K562 (cell line): ENCODE data around the gene NINJ2. TPM values are rescaled to one million over a fixed set of nuclear protein-coding genes. Genes with fewer than 3 reads are reported as not detected.
A peak's percentile ranks its signal among the peaks of the same experiment; 100 is the strongest.

ENCODE experiments used
- ATAC-seq: fragments of 200-7000 bp; cut with Tn5 transposase; 3 replicates; pipeline ENCODE4 v1.9.1; 2020; ENCODE audit warnings: moderate library complexity
- BruUV-seq: library from RNA; stranded (reverse); fragments of 400-500 nt; replicated peaks from 2 replicates; lab custom pipeline; 2021; lab: Mats Ljungman, UMichigan
- CTCF ChIA-PET: fragments of 300-600 bp; formaldehyde crosslinking; extraction: SDS; loops from one replicate; lab custom pipeline; 2021; ENCODE audit warnings: low intra/inter-chr PET ratio; lab: Yijun Ruan, JAX
- POLR2A ChIA-PET: fragments of 300-600, 350-650 bp; sonication (Branson Sonifier 250); formaldehyde crosslinking; extraction: SDS; loops from one replicate; lab custom pipeline; 2021; ENCODE audit warnings: antibody characterized with exemption, inconsistent platforms; lab: Yijun Ruan, JAX
- DNase-seq, 4 experiments: peaks; one replicate each; pipeline versions ENCODE4 v3.0.0 to v3.0.0-alpha.2; 2011 to 2018; ENCODE audit warnings: low spot score in 3 of 4, mixed read lengths in 3 of 4; ENCODE audit errors: extremely low read depth in 1 of 4
- FAIRE-seq: peaks from 2 replicates; lab custom pipeline; 2011; peaks lifted over from hg19 to GRCh38; lab: Jason Lieb, UNC
- H2AFZ ChIP-seq: 2 replicates; pipeline ENCODE4 v1.6.0; 2011; ENCODE audit warnings: low read depth, low read length, control low read depth, inconsistent platforms
- H3K27ac ChIP-seq: fragments of 200-600 bp; 3 replicates; pipeline ENCODE4 v1.8.0; 2011; ENCODE audit warnings: low read depth, mild to moderate bottlenecking, control low read depth, inconsistent platforms, low read length, moderate library complexity, mixed read lengths; ENCODE audit errors: extremely low read depth
- H3K27me3 ChIP-seq, 2 experiments: fragments of 300-600 bp in 1 of 2; 2 replicates in 1 of 2; 3 replicates in 1 of 2; pipeline versions ENCODE4 v1.6.0 to v1.8.0; 2011; ENCODE audit warnings: inconsistent platforms in 2 of 2, low read length in 2 of 2, mild to moderate bottlenecking in 1 of 2, mixed read lengths in 1 of 2, moderate library complexity in 1 of 2; ENCODE audit not compliant: control insufficient read depth in 2 of 2, insufficient read depth in 2 of 2
- H3K36me3 ChIP-seq: fragments of 300-600 bp; 3 replicates; pipeline ENCODE4 v1.8.0; 2011; ENCODE audit warnings: mild to moderate bottlenecking, low read length, inconsistent platforms; ENCODE audit not compliant: control insufficient read depth, insufficient read depth
- H3K4me1 ChIP-seq, 2 experiments: fragments of 200-600 bp in 1 of 2; replicated peaks in 1 of 2; 2 replicates in 1 of 2; 3 replicates in 1 of 2; pipeline versions ENCODE4 v1.5.1 to v1.8.0; 2011; ENCODE audit warnings: inconsistent platforms in 2 of 2, low read length in 2 of 2, mild to moderate bottlenecking in 1 of 2, mixed read lengths in 1 of 2, moderate library complexity in 1 of 2; ENCODE audit not compliant: control insufficient read depth in 2 of 2, insufficient read depth in 2 of 2
- H3K4me2 ChIP-seq: 2 replicates; pipeline ENCODE4 v1.6.1; 2011; ENCODE audit warnings: low read length, control low read depth, inconsistent platforms, mixed read lengths; ENCODE audit not compliant: insufficient read depth
- H3K4me3 ChIP-seq: fragments of 200-600 bp; sonication (generic), shearing (Covaris generic); 2 replicates; pipeline ENCODE4 v1.5.1; 2016; ENCODE audit warnings: control low read depth, inconsistent platforms
- H3K79me2 ChIP-seq: fragments of 200-600 bp; 3 replicates; pipeline ENCODE4 v1.8.0; 2011; ENCODE audit warnings: low read length, inconsistent platforms; ENCODE audit not compliant: control insufficient read depth, insufficient read depth
- H3K9ac ChIP-seq, 2 experiments: 2 replicates each; pipeline versions ENCODE4 v1.6.0 to v1.6.1; 2011; ENCODE audit warnings: low read depth in 2 of 2, low read length in 2 of 2, control low read depth in 1 of 2, inconsistent platforms in 1 of 2, mild to moderate bottlenecking in 1 of 2, mixed read lengths in 1 of 2; ENCODE audit not compliant: insufficient read depth in 1 of 2
- H3K9me1 ChIP-seq: one replicate; pipeline ENCODE4 v1.6.0; 2011; ENCODE audit warnings: inconsistent platforms, mild to moderate bottlenecking, low read length, moderate library complexity; ENCODE audit not compliant: control insufficient read depth, insufficient read depth
- H3K9me3 ChIP-seq: replicated peaks from 2 replicates; pipeline ENCODE4 v1.5.1; 2011; ENCODE audit warnings: low read depth, low read length, inconsistent platforms; ENCODE audit not compliant: control insufficient read depth, insufficient read depth
- H4K20me1 ChIP-seq: replicated peaks from 2 replicates; pipeline ENCODE4 v1.6.1; 2011; ENCODE audit warnings: low read length, inconsistent platforms, mixed read lengths; ENCODE audit not compliant: control insufficient read depth, insufficient read depth
- CXXC5 ChIP-seq: fragments of 250-450 bp; sonication (Bioruptor Pico); IDR thresholded peaks from 2 replicates; pipeline ENCODE4 v1.8.0; 2022; ENCODE audit warnings: inconsistent platforms, mild to moderate bottlenecking, moderate library complexity
- EP400 ChIP-seq: fragments of 450-650 bp; IDR thresholded peaks from 2 replicates; pipeline ENCODE4 v1.6.1; 2017; ENCODE audit warnings: antibody characterized with exemption, mild to moderate bottlenecking, moderate library complexity
- HDAC3 ChIP-seq: fragments of 450-650 bp; IDR thresholded peaks from 2 replicates; pipeline ENCODE4 v1.6.1; 2018; ENCODE audit warnings: borderline replicate concordance, mild to moderate bottlenecking, moderate library complexity; ENCODE audit not compliant: partially characterized antibody
- JUND ChIP-seq, 2 experiments: IDR thresholded peaks; 2 replicates in 1 of 2; 3 replicates in 1 of 2; pipeline ENCODE4 v1.6.1; 2011; ENCODE audit warnings: borderline replicate concordance in 2 of 2, low read depth in 2 of 2, low read length in 2 of 2, improper control_type of control experiment in 1 of 2, missing biosample characterization in 1 of 2, missing genetic modification characterization in 1 of 2, missing genetic modification reagents in 1 of 2
- MNT ChIP-seq, 2 experiments: fragments of 450-650 bp; conservative IDR thresholded peaks; 2 replicates each; pipeline ENCODE4 v1.6.1; 2017; ENCODE audit warnings: mild to moderate bottlenecking in 2 of 2, moderate library complexity in 2 of 2
- MYC ChIP-seq, 2 experiments: fragments of 250-450 bp in 1 of 2; sonication (Bioruptor Pico) in 1 of 2; IDR thresholded peaks; 2 replicates each; pipeline versions ENCODE4 v1.5.1 to v1.6.1; 2012 to 2021; ENCODE audit warnings: low read depth in 2 of 2, borderline replicate concordance in 1 of 2, improper control_type of control experiment in 1 of 2, low read length in 1 of 2, mild to moderate bottlenecking in 1 of 2, moderate library complexity in 1 of 2
- RBBP5 ChIP-seq: fragments of 200-600 bp; sonication (generic); IDR thresholded peaks from 2 replicates; pipeline ENCODE4 v1.6.1; 2012; ENCODE audit warnings: borderline replicate concordance, mild to moderate bottlenecking, low read length, control low read depth, inconsistent platforms; ENCODE audit not compliant: insufficient read depth, poor library complexity, severe bottlenecking
- SNAPC5 ChIP-seq: fragments of 250-450 bp; sonication (Bioruptor Pico); IDR thresholded peaks from 2 replicates; pipeline ENCODE4 v1.8.0; 2021; ENCODE audit warnings: moderate library complexity, mild to moderate bottlenecking, inconsistent platforms
- ZNF395 ChIP-seq: fragments of 200-800 bp; sonication (Bioruptor generic); IDR thresholded peaks from 2 replicates; pipeline ENCODE4 v1.6.1; 2017; ENCODE audit warnings: missing genetic modification characterization, missing compliant biosample characterization
- WGBS: fragments of 100-300 bp; shearing (Covaris generic); methylation state at CpG from one replicate; pipeline ENCODE4 v1.1.6; 2016; ENCODE audit warnings: low coverage, mixed read lengths; ENCODE audit not compliant: insufficient coverage; ENCODE audit errors: missing lambda C conversion rate; 5-methylcytosine and 5-hydroxymethylcytosine counted together
- in situ Hi-C: fragments of 300-500 bp; cut with MboI; formaldehyde crosslinking; loops from 4 replicates; pipeline ENCODE4 v1.15.0; 2018; ENCODE audit warnings: inconsistent platforms, mixed read lengths
- intact Hi-C: fragments of 100-400 bp; cut with micrococcal nuclease; formaldehyde crosslinking; loops from 2 replicates; pipeline ENCODE4 v1.14.2; 2022
- polyA plus RNA-seq, 8 experiments: library from polyadenylated mRNA; depleted of rRNA in 4 of 8; stranded (reverse) in 5 of 8; unstranded in 3 of 8; fragments of >200 nt; fragmentation: Nextera tagmentation in 2 of 8; fragmentation: Illumina TruSeq in 1 of 8; extraction: Ambion mirVana in 2 of 8; extraction: Trizol in 1 of 8; gene quantifications; 2 replicates each; pipeline versions ENCODE4 v1.2.1 to v1.2.3, GENCODE V29; 2011 to 2014; ENCODE audit warnings: inconsistent platforms in 1 of 8, missing spikeins in 1 of 8
- total RNA-seq, 7 experiments: library from RNA; depleted of rRNA in 6 of 7; stranded (reverse); fragments of >200 nt in 6 of 7; fragmentation: Illumina TruSeq in 2 of 7; extraction: Trizol in 2 of 7; gene quantifications; 2 replicates each; pipeline versions ENCODE4 v1.2.1 to v1.2.3, GENCODE V29; 2011 to 2021; ENCODE audit warnings: low replicate concordance in 1 of 7

NINJ2 gene
- total and polyA plus RNA-seq, 9 of the 15 experiments (the other 6 are each of a cell fraction or from before 2014, with no cell fraction given): 2.6 to 16.0 (median 4.5) TPM

GRCh38 chr12:666766-667308 is 3.6 kb upstream of the NINJ2 start:
- FAIRE-seq (no peak), ATAC-seq (peak; percentile 44), DNase-seq (peak in 1 of 4 experiments; percentile 27)
- CTCF ChIA-PET: no interaction called here
- peak overlapping the region in 1 of 2 experiments; percentile 66; a peak in 2 of 4 replicates for H3K9ac ChIP-seq
- peak overlapping the region; percentile 51; the same call in 1 of the 2 replicates for H3K4me2 ChIP-seq
- H4K20me1 ChIP-seq: no peaks in the 10 kb centered on the region
- POLR2A ChIA-PET: interaction anchor here (0.8 to 2.2 kb wide), 2 partner anchors 9 to 10 kb away, joined by 3 to 9 read pairs; no protein-coding TSS in a partner anchor
- in situ Hi-C loops: no loop called here
- H3K79me2 ChIP-seq: no peaks in the 10 kb centered on the region
- intact Hi-C loops: no loop called here
- WGBS: 36% methylated on average over 7 of the region's 7 CpGs
- no peaks in the 10 kb centered on the region for H3K27me3 ChIP-seq
- no peaks in the 10 kb centered on the region for H3K36me3 ChIP-seq
- H3K27ac ChIP-seq: peak overlapping the region; percentile 73
- BruUV-seq: no TSS peak
- no peak overlapping the region for H3K4me3 ChIP-seq
- peaks cover 8 to 24% of the 10 kb centered on the region in 2 experiments; a peak in 4 of 5 replicates for H3K4me1 ChIP-seq
- H3K9me1 ChIP-seq: no peaks in the 10 kb centered on the region
- H2AFZ ChIP-seq: peak overlapping the region; percentile 92
- H3K9me3 ChIP-seq: no peaks in the 10 kb centered on the region
- TF ChIP-seq CXXC5 (CRISPR knock-in tag) (no peak), EP400 (peak; percentile 31; the same call in 1 of the 2 replicates), MYC (IDR thresholded peaks at IDR 0.05; ENCODE audit: low read depth, low read length) (peak; percentile 29; the same call in 1 of the 2 replicates), MYC (CRISPR knock-in tag; IDR thresholded peaks at IDR 0.05; ENCODE audit: borderline replicate concordance, low read depth) (no peak), RBBP5 (no peak), ZNF395 (no peak), JUND (IDR thresholded peaks at IDR 0.05; ENCODE audit: borderline replicate concordance, low read depth, low read length) (peak; percentile 72; the same call in 1 of the 2 replicates), JUND (tag; IDR thresholded peaks at IDR 0.05; ENCODE audit: borderline replicate concordance, low read depth, low read length) (no peak), SNAPC5 (CRISPR knock-in tag) (no peak), MNT (conservative IDR thresholded peaks at IDR 0.05) (peak in 1 of 2 experiments; percentile 42; a peak in 1 of 4 replicates), HDAC3 (peak; percentile 19)
